ENCODE data around the gene AGBL5. TPM values are rescaled to one million over a fixed set of nuclear protein-coding genes. Genes with fewer than 3 reads are reported as not detected.
"Not testable (repeated sequence)": the region's sequence is repeated elsewhere in the genome, so short reads cannot be mapped to it uniquely, and the experiment has no call there.

Gene AGBL5
- total RNA-seq, 8 experiments from 2014 or later = 11.0 to 47.1 (median 34.8) TPM

DNA sequence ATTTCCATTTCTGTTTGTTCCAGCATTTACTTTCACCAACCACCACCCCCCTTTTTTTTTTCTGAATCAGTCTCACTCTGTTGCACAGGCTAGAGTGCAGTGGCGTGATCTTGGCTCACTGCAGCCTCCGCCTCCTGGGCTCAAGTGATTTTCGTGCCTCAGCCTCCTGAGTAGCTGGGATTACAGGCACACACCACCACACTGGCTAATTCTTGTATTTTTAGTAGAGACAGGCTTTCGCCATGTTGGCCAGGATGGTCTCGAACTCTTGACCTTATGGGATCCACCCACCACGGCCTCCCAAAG, 24.1 kb downstream of the AGBL5 start:
- not testable (repeated sequence) for H3K27ac ChIP-seq; ATAC-seq (replicated peaks in 6 of 8); H3K4me3 ChIP-seq
- peaks cover 29 to 30% of the 10 kb centered on the region in 2 donors for H3K4me1 ChIP-seq (replicated peaks in 1 of 2)
- in situ Hi-C loops (cut with MboI; ENCODE audit: low pct_unique_long_range_greater_than_20kb in 2 of 9, low sequenced_read_pairs in 9 of 9, unreplicated experiment in 9 of 9) = loop anchor here in 2 of 9 experiments (25.0 kb wide), 2 partner anchors 113 to 137 kb away; partner anchors contain the start of genes ATRAID (in 1 of the 2), CAD (in 1 of the 2), MAPRE3 (in 1 of the 2) and SLC5A6 (in 1 of the 2)
- WGBS, 10 experiments = 80 to 96% (median 89%) methylated on average over 1 to 5 of the region's 6 CpGs; no CpG with 5 or more reads in 5 of the 10 experiments

DNA sequence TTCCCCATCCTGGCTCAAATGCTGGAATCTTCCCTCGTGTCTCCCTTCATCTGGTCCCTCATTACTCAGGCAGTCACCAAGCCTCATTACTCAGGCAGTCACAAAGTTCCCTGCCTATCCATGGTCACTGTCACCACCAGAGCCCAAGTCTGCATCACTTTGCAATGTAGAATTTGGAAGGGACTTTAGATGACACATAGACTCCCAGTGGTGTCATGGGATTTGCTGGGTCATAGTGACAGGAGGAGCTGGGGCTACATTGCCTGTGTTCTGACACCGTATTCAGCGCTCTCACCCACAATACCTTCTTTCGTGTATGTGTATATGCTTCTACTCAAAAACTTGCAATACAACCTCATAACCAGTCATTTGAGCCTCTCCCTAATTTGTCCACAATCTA, 24.9 kb downstream of the AGBL5 start:
- no peak overlapping the region for H3K4me3 ChIP-seq
- ATAC-seq (replicated peaks in 6 of 8) = no peak
- in situ Hi-C loops (cut with MboI; ENCODE audit: low pct_unique_long_range_greater_than_20kb in 2 of 9, low sequenced_read_pairs in 9 of 9, unreplicated experiment in 9 of 9) = loop anchor here in 2 of 9 experiments (25.0 kb wide), 2 partner anchors 114 to 136 kb away; partner anchors contain the start of genes ATRAID (in 1 of the 2), CAD (in 1 of the 2), MAPRE3 (in 1 of the 2) and SLC5A6 (in 1 of the 2)
- 22 to 87% (median 81%) methylated on average over 1 to 4 of the region's 4 CpGs; no CpG with 5 or more reads in 5 of the 10 experiments for WGBS, 10 experiments
- peaks cover 32 to 35% of the 10 kb centered on the region in 2 donors for H3K4me1 ChIP-seq (replicated peaks in 1 of 2)
- no peak overlapping the region for H3K27ac ChIP-seq

DNA sequence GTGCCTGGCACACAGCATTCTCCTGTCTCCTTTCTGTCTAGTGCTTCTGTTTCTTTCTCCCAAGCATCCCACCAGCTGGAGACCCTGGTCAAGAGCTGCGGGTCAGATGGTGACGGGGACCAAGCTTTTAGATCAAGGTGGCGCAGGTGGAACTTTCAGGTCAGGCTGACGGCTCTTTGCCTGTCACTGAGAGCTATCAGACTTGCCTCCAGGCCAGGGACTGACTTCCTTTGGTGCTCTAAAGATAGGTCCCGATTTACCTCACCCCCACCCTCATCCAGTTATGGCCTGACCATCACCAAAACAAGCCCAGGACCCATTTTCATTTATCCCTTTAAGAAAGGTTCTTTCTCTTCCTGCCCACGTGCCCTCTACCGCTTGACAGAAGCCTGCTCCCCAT, 25.8 kb downstream of the AGBL5 start:
- 82 to 100% (median 93%) methylated on average over 1 to 5 of the region's 7 CpGs; no CpG with 5 or more reads in 3 of the 10 experiments for WGBS, 10 experiments
- in situ Hi-C loops (cut with MboI; ENCODE audit: low pct_unique_long_range_greater_than_20kb in 2 of 9, low sequenced_read_pairs in 9 of 9, unreplicated experiment in 9 of 9) = loop anchor here in 2 of 9 experiments (25.0 kb wide), 2 partner anchors 115 to 135 kb away; partner anchors contain the start of genes ATRAID (in 1 of the 2), CAD (in 1 of the 2), MAPRE3 (in 1 of the 2) and SLC5A6 (in 1 of the 2)
- H3K27ac ChIP-seq = no peak overlapping the region
- no peak for ATAC-seq (replicated peaks in 6 of 8)
- peaks cover 38 to 40% of the 10 kb centered on the region in 2 donors for H3K4me1 ChIP-seq (replicated peaks in 1 of 2)
- H3K4me3 ChIP-seq = no peak overlapping the region

DNA sequence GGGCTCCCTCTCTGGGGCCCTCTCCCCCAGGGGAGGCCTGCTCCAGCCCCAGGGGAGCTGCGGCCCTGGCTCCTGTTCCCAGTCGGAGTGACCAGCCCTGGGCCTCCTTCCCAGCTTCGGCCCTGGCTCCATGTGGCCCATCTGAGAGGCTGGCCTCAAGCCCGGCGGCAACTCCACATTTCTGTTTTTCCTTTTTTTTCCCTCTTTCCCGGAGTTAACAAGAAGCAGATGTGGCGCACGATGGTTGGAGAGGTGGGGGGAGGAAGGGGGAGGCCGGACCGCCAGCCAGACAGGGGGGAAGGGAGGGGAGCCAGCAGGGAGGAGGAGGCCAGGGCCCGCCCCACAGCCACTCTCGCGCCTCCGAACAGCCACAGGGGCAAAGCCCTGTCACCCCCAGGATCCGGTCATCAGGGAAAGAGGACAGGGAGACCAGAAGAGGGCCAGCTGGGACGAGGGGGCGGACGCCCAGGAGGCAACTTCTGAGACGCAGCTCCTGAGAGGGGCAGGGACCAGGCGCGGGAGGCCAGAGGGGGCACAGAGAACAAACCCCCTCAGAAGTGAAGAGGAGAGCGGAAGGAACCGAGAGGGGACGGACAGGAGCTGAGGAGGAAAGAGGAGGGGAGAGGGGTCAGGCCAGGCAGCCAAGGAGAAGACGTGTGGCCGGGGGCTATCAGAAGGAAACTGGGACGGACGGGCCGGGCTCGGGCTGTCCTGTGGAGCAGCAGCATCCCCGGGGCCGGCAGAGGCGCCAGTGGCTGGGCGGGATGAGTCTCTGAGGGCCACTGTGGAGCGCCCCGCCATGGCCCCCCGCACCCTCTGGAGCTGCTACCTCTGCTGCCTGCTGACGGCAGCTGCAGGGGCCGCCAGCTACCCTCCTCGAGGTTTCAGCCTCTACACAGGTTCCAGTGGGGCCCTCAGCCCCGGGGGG, 27.1 kb downstream of the AGBL5 start, which contains the start of gene EMILIN1:
Gene EMILIN1, plus strand, starts transcription at position 349 of the 928 bp plus-strand sequence. Its CDS starts 451 bp downstream, at position 800.
- peak within 1 kb of the TSS in 1 of 2 donors; percentile 50 for H3K27ac ChIP-seq
- peak in 6 of 8 experiments; percentile 2 to 68 (median 38) for ATAC-seq (replicated peaks in 6 of 8)
- no peak within 1 kb of the TSS for H3K4me3 ChIP-seq
- in situ Hi-C loops (cut with MboI; ENCODE audit: low pct_unique_long_range_greater_than_20kb in 2 of 9, low sequenced_read_pairs in 9 of 9, unreplicated experiment in 9 of 9) = loop anchor here in 2 of 9 experiments (25.0 kb wide), 2 partner anchors 116 to 134 kb away; partner anchors contain the start of genes ATRAID (in 1 of the 2), CAD (in 1 of the 2), MAPRE3 (in 1 of the 2) and SLC5A6 (in 1 of the 2)
- peaks cover 33 to 34% of the 10 kb centered on the region in 2 donors for H3K4me1 ChIP-seq (replicated peaks in 1 of 2)
- 0% methylated on average over 1 of the region's 41 CpGs; no CpG with 5 or more reads in 9 of the 10 experiments for WGBS, 10 experiments

DNA sequence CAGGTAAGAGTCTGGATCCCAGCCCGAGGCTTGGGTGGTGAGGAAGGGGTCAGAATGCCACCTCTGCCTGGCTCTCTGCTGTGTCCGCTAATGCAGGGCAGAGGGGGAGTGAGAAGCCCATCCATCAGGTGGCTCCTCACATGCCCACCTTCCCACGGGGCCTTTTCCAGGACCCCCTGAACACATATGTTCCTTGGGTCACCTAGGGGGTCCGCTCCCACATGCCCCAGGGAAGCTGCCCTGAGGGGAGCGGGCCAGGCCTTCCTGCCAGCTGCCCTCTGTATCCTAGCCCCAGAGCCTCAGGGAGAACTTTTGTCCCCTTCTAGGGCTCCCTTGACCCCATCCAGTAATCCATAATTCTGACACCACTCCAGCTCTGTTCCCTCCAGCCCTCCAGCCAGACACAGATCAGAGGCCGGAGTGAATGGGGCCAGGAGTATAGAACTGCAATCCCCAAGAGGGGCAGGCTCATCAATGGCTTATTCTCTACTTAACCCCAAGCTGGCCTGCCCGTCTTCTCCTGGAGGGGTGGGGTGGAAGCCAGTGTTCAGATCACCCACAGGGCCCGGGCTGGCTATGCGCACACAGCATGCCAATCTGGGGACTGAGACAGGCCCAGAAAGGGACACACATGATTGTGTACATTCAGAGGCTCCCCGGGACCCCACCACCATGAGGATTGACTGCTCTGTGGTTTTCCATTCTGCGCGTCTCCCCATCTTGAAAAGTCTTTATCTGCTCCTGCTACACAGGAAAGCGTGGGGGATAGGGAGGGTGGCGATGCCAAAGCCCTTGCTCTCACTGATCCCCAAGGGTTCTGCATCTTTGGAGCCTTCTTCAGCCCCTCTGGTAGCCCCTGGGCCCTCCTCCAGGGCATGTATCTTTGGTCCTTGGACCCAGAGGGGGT, 28.0 kb downstream of the AGBL5 start:
- Histone ChIP-seq H3K27ac (peak overlapping the region; percentile 15 to 50), H3K4me3 (no peak overlapping the region), H3K4me1 (replicated peaks in 1 of 2) (peaks cover 33 to 34% of the 10 kb centered on the region in 2 donors)
- WGBS, 10 experiments = 0 to 90% (median 54%) methylated on average over 1 to 4 of the region's 14 CpGs; no CpG with 5 or more reads in 5 of the 10 experiments
- in situ Hi-C loops (cut with MboI; ENCODE audit: low pct_unique_long_range_greater_than_20kb in 2 of 9, low sequenced_read_pairs in 9 of 9, unreplicated experiment in 9 of 9) = loop anchor here in 2 of 9 experiments (25.0 kb wide), 2 partner anchors 117 to 133 kb away; partner anchors contain the start of genes ATRAID (in 1 of the 2), CAD (in 1 of the 2), MAPRE3 (in 1 of the 2) and SLC5A6 (in 1 of the 2)
- ATAC-seq (replicated peaks in 6 of 8) = no peak

DNA sequence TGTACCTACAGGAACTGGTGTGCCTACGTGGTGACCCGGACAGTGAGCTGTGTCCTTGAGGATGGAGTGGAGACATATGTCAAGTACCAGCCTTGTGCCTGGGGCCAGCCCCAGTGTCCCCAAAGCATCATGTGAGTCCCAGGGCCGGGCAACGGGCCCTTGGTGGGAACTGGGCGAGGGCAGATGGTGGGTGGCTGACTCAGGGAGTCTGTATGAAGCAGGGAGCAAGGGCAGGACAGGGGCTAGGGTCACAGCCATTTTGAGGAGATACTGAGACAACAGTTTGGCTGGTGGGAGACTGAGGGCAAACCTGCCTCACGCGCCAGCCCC, 28.6 kb downstream of the AGBL5 start:
- no peak for ATAC-seq (replicated peaks in 6 of 8)
- in situ Hi-C loops (cut with MboI; ENCODE audit: low pct_unique_long_range_greater_than_20kb in 2 of 9, low sequenced_read_pairs in 9 of 9, unreplicated experiment in 9 of 9) = loop anchor here in 2 of 9 experiments (25.0 kb wide), 2 partner anchors 118 to 132 kb away; partner anchors contain the start of genes ATRAID (in 1 of the 2), CAD (in 1 of the 2), MAPRE3 (in 1 of the 2) and SLC5A6 (in 1 of the 2)
- WGBS, 10 experiments = 20 to 100% (median 84%) methylated on average over 1 to 5 of the region's 7 CpGs; no CpG with 5 or more reads in 6 of the 10 experiments
- Histone ChIP-seq H3K4me3 (no peak overlapping the region), H3K4me1 (replicated peaks in 1 of 2) (peaks cover 36 to 38% of the 10 kb centered on the region in 2 donors), H3K27ac (no peak overlapping the region)

DNA sequence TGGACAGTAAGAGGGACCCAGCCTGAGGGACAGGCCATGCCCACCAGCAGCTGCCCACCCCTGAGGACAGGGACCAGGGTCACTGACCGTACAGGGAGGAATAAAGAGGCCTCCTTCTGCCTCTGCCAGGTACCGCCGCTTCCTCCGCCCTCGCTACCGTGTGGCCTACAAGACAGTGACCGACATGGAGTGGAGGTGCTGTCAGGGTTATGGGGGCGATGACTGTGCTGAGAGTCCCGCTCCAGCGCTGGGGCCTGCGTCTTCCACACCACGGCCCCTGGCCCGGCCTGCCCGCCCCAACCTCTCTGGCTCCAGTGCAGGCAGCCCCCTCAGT, 29.1 kb downstream of the AGBL5 start:
- in situ Hi-C loops (cut with MboI; ENCODE audit: low pct_unique_long_range_greater_than_20kb in 2 of 9, low sequenced_read_pairs in 9 of 9, unreplicated experiment in 9 of 9) = loop anchor here in 2 of 9 experiments (25.0 kb wide), 2 partner anchors 118 to 132 kb away; partner anchors contain the start of genes ATRAID (in 1 of the 2), CAD (in 1 of the 2), MAPRE3 (in 1 of the 2) and SLC5A6 (in 1 of the 2)
- peaks cover 40 to 41% of the 10 kb centered on the region in 2 donors for H3K4me1 ChIP-seq (replicated peaks in 1 of 2)
- no peak for ATAC-seq (replicated peaks in 6 of 8)
- no peak overlapping the region for H3K4me3 ChIP-seq
- WGBS, 10 experiments = 76 to 100% (median 90%) methylated on average over 1 to 6 of the region's 14 CpGs; no CpG with 5 or more reads in 6 of the 10 experiments
- no peak overlapping the region for H3K27ac ChIP-seq

DNA sequence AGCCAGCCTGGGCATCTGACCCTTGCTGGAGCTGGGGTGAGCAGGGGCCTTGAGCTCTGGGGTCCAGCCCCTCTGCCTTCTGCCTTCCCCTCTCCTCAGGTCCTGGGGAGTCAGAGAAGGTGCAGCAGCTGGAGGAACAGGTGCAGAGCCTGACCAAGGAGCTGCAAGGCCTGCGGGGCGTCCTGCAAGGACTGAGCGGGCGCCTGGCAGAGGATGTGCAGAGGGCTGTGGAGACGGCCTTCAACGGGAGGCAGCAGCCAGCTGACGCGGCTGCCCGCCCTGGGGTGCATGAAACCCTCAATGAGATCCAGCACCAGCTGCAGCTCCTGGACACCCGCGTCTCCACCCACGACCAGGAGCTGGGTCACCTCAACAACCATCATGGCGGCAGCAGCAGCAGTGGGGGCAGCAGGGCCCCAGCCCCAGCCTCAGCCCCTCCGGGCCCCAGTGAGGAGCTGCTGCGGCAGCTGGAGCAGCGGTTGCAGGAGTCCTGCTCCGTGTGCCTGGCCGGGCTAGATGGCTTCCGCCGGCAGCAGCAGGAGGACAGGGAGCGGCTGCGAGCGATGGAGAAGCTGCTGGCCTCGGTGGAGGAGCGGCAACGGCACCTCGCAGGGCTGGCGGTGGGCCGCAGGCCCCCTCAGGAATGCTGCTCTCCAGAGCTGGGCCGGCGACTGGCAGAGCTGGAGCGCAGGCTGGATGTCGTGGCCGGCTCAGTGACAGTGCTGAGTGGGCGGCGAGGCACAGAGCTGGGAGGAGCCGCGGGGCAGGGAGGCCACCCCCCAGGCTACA, 30.7 kb downstream of the AGBL5 start:
- ATAC-seq (replicated peaks in 6 of 8) = no peak
- peaks cover 40 to 41% of the 10 kb centered on the region in 2 donors for H3K4me1 ChIP-seq (replicated peaks in 1 of 2)
- H3K4me3 ChIP-seq = no peak overlapping the region
- H3K27ac ChIP-seq = peak overlapping the region; percentile 52 to 80
- WGBS, 10 experiments = 76 to 100% (median 90%) methylated on average over 1 to 18 of the region's 38 CpGs; no CpG with 5 or more reads in 4 of the 10 experiments
- in situ Hi-C loops (cut with MboI; ENCODE audit: low pct_unique_long_range_greater_than_20kb in 2 of 9, low sequenced_read_pairs in 9 of 9, unreplicated experiment in 9 of 9) = loop anchor here in 2 of 9 experiments (25.0 kb wide), 2 partner anchors 120 to 130 kb away; partner anchors contain the start of genes ATRAID (in 1 of the 2), CAD (in 1 of the 2), MAPRE3 (in 1 of the 2) and SLC5A6 (in 1 of the 2)

DNA sequence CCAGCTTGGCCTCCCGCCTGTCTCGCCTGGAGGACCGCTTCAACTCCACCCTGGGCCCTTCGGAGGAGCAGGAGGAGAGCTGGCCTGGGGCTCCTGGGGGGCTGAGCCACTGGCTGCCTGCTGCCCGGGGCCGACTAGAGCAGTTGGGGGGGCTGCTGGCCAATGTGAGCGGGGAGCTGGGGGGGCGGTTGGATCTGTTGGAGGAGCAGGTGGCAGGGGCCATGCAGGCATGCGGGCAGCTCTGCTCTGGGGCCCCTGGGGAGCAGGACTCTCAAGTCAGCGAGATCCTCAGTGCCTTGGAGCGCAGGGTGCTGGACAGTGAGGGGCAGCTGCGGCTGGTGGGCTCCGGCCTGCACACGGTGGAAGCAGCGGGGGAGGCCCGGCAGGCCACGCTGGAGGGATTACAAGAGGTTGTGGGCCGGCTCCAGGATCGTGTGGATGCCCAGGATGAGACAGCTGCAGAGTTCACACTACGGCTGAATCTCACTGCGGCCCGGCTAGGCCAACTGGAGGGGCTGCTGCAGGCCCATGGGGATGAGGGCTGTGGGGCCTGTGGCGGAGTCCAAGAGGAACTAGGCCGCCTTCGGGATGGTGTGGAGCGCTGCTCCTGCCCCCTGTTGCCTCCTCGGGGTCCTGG, 31.4 kb downstream of the AGBL5 start:
- in situ Hi-C loops (cut with MboI; ENCODE audit: low pct_unique_long_range_greater_than_20kb in 2 of 9, low sequenced_read_pairs in 9 of 9, unreplicated experiment in 9 of 9) = loop anchor here in 2 of 9 experiments (25.0 kb wide), 2 partner anchors 121 to 129 kb away; partner anchors contain the start of genes ATRAID (in 1 of the 2), CAD (in 1 of the 2), MAPRE3 (in 1 of the 2) and SLC5A6 (in 1 of the 2)
- ATAC-seq (replicated peaks in 6 of 8) = no peak
- no peak overlapping the region for H3K4me3 ChIP-seq
- H3K27ac ChIP-seq = no peak overlapping the region
- 83 to 100% (median 100%) methylated on average over 1 to 2 of the region's 27 CpGs; no CpG with 5 or more reads in 7 of the 10 experiments for WGBS, 10 experiments
- H3K4me1 ChIP-seq (replicated peaks in 1 of 2) = peaks cover 45 to 47% of the 10 kb centered on the region in 2 donors

DNA sequence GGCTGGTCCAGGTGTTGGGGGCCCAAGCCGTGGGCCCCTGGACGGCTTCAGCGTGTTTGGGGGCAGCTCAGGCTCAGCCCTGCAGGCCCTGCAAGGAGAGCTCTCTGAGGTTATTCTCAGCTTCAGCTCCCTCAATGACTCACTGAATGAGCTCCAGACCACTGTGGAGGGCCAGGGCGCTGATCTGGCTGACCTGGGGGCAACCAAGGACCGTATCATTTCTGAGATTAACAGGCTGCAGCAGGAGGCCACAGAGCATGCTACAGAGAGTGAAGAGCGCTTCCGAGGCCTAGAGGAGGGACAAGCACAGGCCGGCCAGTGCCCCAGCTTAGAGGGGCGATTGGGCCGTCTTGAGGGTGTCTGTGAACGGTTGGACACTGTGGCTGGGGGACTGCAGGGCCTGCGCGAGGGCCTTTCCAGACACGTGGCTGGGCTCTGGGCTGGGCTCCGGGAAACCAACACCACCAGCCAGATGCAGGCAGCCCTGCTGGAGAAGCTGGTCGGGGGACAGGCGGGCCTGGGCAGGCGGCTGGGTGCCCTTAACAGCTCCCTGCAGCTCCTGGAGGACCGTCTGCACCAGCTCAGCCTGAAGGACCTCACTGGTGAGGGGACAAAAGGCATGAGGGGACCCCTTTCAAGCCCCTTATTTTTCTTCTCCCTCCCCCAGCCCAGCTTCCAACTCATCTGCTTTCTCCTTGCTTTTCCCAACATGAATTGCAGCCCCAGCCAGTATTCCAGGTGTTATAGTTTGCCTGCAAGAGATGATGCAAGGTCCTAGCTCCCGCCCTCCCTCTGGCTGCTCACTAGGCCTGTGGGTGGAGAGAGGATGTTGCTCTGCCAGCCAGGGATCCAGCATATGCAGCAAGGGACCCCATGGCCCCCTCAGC, 32.2 kb downstream of the AGBL5 start:
- Histone ChIP-seq H3K27ac (no peak overlapping the region), H3K4me3 (no peak overlapping the region), H3K4me1 (replicated peaks in 1 of 2) (peaks cover 39 to 40% of the 10 kb centered on the region in 2 donors)
- in situ Hi-C loops (cut with MboI; ENCODE audit: low pct_unique_long_range_greater_than_20kb in 2 of 9, low sequenced_read_pairs in 9 of 9, unreplicated experiment in 9 of 9) = loop anchor here in 2 of 9 experiments (25.0 kb wide), 2 partner anchors 121 to 129 kb away; partner anchors contain the start of genes ATRAID (in 1 of the 2), CAD (in 1 of the 2), MAPRE3 (in 1 of the 2) and SLC5A6 (in 1 of the 2)
- 80 to 100% (median 98%) methylated on average over 1 to 5 of the region's 20 CpGs; no CpG with 5 or more reads in 4 of the 10 experiments for WGBS, 10 experiments
- no peak for ATAC-seq (replicated peaks in 6 of 8)

All from motor neuron (in vitro differentiated cells).